IMR-90 (cell line): ENCODE data around the gene CHN2. TPM values are rescaled to one million over a fixed set of nuclear protein-coding genes. Genes with fewer than 3 reads are reported as not detected.

Source experiments
- ATAC-seq: fragments of 200-7000 bp; cut with Tn5 transposase; 2 replicates; pipeline ENCODE4 v1.9.1; 2020; ENCODE audit warnings: low read depth, mild to moderate bottlenecking, moderate library complexity
- BruUV-seq: library from RNA; stranded (reverse); fragments of 400-500 nt; replicated peaks from 2 replicates; lab custom pipeline; 2021; lab: Mats Ljungman, UMichigan
- CTCF ChIA-PET: fragments of 300-600 bp; formaldehyde crosslinking; extraction: SDS; loops from one replicate; lab custom pipeline; 2021; ENCODE audit warnings: antibody characterized with exemption; lab: Yijun Ruan, JAX
- POLR2A ChIA-PET: fragments of 300-600 bp; sonication (Branson Sonifier 250); formaldehyde crosslinking; loops from one replicate; lab custom pipeline; 2022; ENCODE audit warnings: antibody characterized with exemption; ENCODE audit not compliant: unreplicated experiment; lab: Charles Lee
- DNase-seq: peaks from one replicate; pipeline ENCODE4 v3.0.0; 2013
- H2AFZ ChIP-seq: replicated peaks from 2 replicates; pipeline ENCODE3; 2013; ENCODE audit warnings: low read length, mild to moderate bottlenecking; ENCODE audit not compliant: poor library complexity
- H2AK5ac ChIP-seq: 2 replicates; pipeline ENCODE4 v1.6.1; 2013; ENCODE audit warnings: low read depth, low read length, inconsistent platforms
- H2AK9ac ChIP-seq: replicated peaks from 2 replicates; pipeline ENCODE3; 2013; ENCODE audit warnings: mild to moderate bottlenecking, low read depth, low read length, moderate library complexity; ENCODE audit not compliant: poor library complexity
- H2BK120ac ChIP-seq: 2 replicates; pipeline ENCODE4 v1.6.1; 2013; ENCODE audit warnings: low read depth, low read length, inconsistent platforms
- H2BK15ac ChIP-seq: 3 replicates; pipeline ENCODE4 v1.6.1; 2013; ENCODE audit warnings: low read depth, low read length, inconsistent platforms
- H2BK20ac ChIP-seq: 2 replicates; pipeline ENCODE4 v1.6.1; 2013; ENCODE audit warnings: low read depth, mild to moderate bottlenecking, inconsistent platforms, low read length, moderate library complexity
- H2BK5ac ChIP-seq: 2 replicates; pipeline ENCODE4 v1.6.1; 2013; ENCODE audit warnings: mild to moderate bottlenecking, low read depth, low read length, inconsistent platforms; ENCODE audit not compliant: poor library complexity, severe bottlenecking
- H3K14ac ChIP-seq: replicated peaks from 2 replicates; pipeline ENCODE4 v1.6.1; 2013; ENCODE audit warnings: low read depth, low read length, inconsistent platforms
- H3K18ac ChIP-seq: 2 replicates; pipeline ENCODE4 v1.6.1; 2013; ENCODE audit warnings: low read depth, low read length, control low read depth
- H3K23ac ChIP-seq: 2 replicates; pipeline ENCODE4 v1.6.1; 2013; ENCODE audit warnings: low read depth, low read length, inconsistent platforms
- H3K27ac ChIP-seq: 2 replicates; pipeline ENCODE4 v1.5.1; 2013; ENCODE audit warnings: mild to moderate bottlenecking, control low read depth, low read length; ENCODE audit not compliant: insufficient read depth
- H3K27me3 ChIP-seq: 2 replicates; pipeline ENCODE4 v1.6.1; 2013; ENCODE audit warnings: low read length; ENCODE audit not compliant: control insufficient read depth, insufficient read depth
- H3K36me3 ChIP-seq: 2 replicates; pipeline ENCODE4 v1.6.1; 2013; ENCODE audit warnings: low read length, mixed read lengths; ENCODE audit not compliant: control insufficient read depth, insufficient read depth
- H3K4ac ChIP-seq: 2 replicates; pipeline ENCODE4 v1.6.1; 2013; ENCODE audit warnings: low read depth, low read length, inconsistent platforms
- H3K4me1 ChIP-seq: 2 replicates; pipeline ENCODE4 v1.6.1; 2013; ENCODE audit warnings: low read length, mixed read lengths; ENCODE audit not compliant: control insufficient read depth, insufficient read depth
- H3K4me2 ChIP-seq: 2 replicates; pipeline ENCODE4 v1.6.1; 2013; ENCODE audit warnings: low read depth, mild to moderate bottlenecking, control low read depth, low read length, moderate library complexity
- H3K4me3 ChIP-seq: 2 replicates; pipeline ENCODE4 v1.5.1; 2013; ENCODE audit warnings: low read depth, mild to moderate bottlenecking, control low read depth, low read length, moderate library complexity; ENCODE audit not compliant: insufficient read depth
- H3K56ac ChIP-seq: 2 replicates; pipeline ENCODE4 v1.6.1; 2013; ENCODE audit warnings: low read length, inconsistent platforms; ENCODE audit not compliant: insufficient read depth; ENCODE audit errors: extremely low read depth
- H3K79me1 ChIP-seq, 2 experiments: 2 replicates each; pipeline ENCODE4 v1.6.1; 2013; ENCODE audit warnings: low read length in 2 of 2, inconsistent platforms in 1 of 2, low read depth in 1 of 2
- H3K9ac ChIP-seq: 2 replicates; pipeline ENCODE4 v1.6.1; 2013; ENCODE audit warnings: low read depth, low read length, control low read depth
- H3K9me1 ChIP-seq: 2 replicates; pipeline ENCODE4 v1.6.1; 2013; ENCODE audit warnings: low read length, inconsistent platforms; ENCODE audit not compliant: insufficient read depth
- H3K9me3 ChIP-seq: 2 replicates; pipeline ENCODE4 v1.6.1; 2013; ENCODE audit warnings: low read length; ENCODE audit not compliant: control insufficient read depth, insufficient read depth
- H4K20me1 ChIP-seq: 2 replicates; pipeline ENCODE4 v1.6.1; 2013; ENCODE audit warnings: low read length, inconsistent platforms; ENCODE audit not compliant: insufficient read depth
- H4K5ac ChIP-seq: 2 replicates; pipeline ENCODE4 v1.6.1; 2013; ENCODE audit warnings: mild to moderate bottlenecking, low read depth, low read length, control low read depth
- H4K8ac ChIP-seq, 2 experiments: 2 replicates each; pipeline ENCODE4 v1.6.1; 2013; ENCODE audit warnings: low read depth in 2 of 2, low read length in 2 of 2, control low read depth in 1 of 2, inconsistent platforms in 1 of 2
- H4K91ac ChIP-seq: 2 replicates; pipeline ENCODE4 v1.6.1; 2013; ENCODE audit warnings: low read depth, low read length, inconsistent platforms; ENCODE audit not compliant: insufficient read depth
- BHLHE40 ChIP-seq: fragments of 150-350 bp; IDR thresholded peaks from 2 replicates; pipeline ENCODE4 v1.6.1; 2016; ENCODE audit warnings: mild to moderate bottlenecking, low read depth, low read length
- ELK1 ChIP-seq: fragments of 150-350 bp; IDR thresholded peaks from 2 replicates; pipeline ENCODE4 v1.6.1; 2016; ENCODE audit warnings: low read depth, mild to moderate bottlenecking, low read length, moderate library complexity, borderline replicate concordance
- MAZ ChIP-seq: IDR thresholded peaks from 2 replicates; pipeline ENCODE4 v1.6.1; 2012; ENCODE audit warnings: low read depth, mild to moderate bottlenecking, low read length, improper control_type of control experiment, moderate library complexity, borderline replicate concordance
- MXI1 ChIP-seq: IDR thresholded peaks from 2 replicates; pipeline ENCODE4 v1.6.1; 2012; ENCODE audit warnings: low read depth, mild to moderate bottlenecking, low read length, moderate library complexity, borderline replicate concordance
- NFE2L2 ChIP-seq: fragments of 150-350 bp; IDR thresholded peaks from 2 replicates; pipeline ENCODE4 v1.6.1; 2016; ENCODE audit warnings: low read depth, mild to moderate bottlenecking, low read length
- RAD21 ChIP-seq: IDR thresholded peaks from 2 replicates; pipeline ENCODE4 v1.6.1; 2012; ENCODE audit warnings: low read length, improper control_type of control experiment
- USF2 ChIP-seq: fragments of 150-350 bp; IDR thresholded peaks from 2 replicates; pipeline ENCODE4 v1.6.1; 2017; ENCODE audit warnings: mild to moderate bottlenecking, antibody characterized with exemption, low read length, low read depth
- WGBS, 2 experiments: methylation state at CpG; one replicate each; pipeline versions ENCODE4 v1.1.5 to v1.1.7; 2013; ENCODE audit warnings: missing lambda C conversion rate in 2 of 2; ENCODE audit not compliant: insufficient read length in 1 of 2; ENCODE audit errors: extremely low coverage in 2 of 2; 5-methylcytosine and 5-hydroxymethylcytosine counted together
- dilution Hi-C: fragments of 300-500 bp; cut with HindIII; formaldehyde crosslinking; loops from one replicate; pipeline ENCODE4 v1.14.3; 2018; ENCODE audit warnings: low sequenced_read_pairs; ENCODE audit not compliant: unreplicated experiment
- in situ Hi-C: fragments of 300-500 bp; cut with MboI; formaldehyde crosslinking; loops from 3 replicates; pipeline ENCODE4 v1.14.3; 2019; ENCODE audit warnings: low sequenced_read_pairs, inconsistent platforms, mixed read lengths
- intact Hi-C: fragments of 100-400 bp; cut with micrococcal nuclease; formaldehyde crosslinking; loops from 2 replicates; pipeline ENCODE4 v1.10.0; 2022
- polyA plus RNA-seq, 3 experiments: library from polyadenylated mRNA; depleted of rRNA; stranded (reverse); fragments of >200 nt; gene quantifications; 2 replicates each; pipeline ENCODE4 v1.2.3, GENCODE V29; 2012; ENCODE audit warnings: low replicate concordance in 1 of 3
- total RNA-seq: library from RNA; depleted of rRNA; stranded (reverse); fragments of >200 nt; gene quantifications from 2 replicates; pipeline ENCODE4 v1.2.3, GENCODE V29; 2012

The CHN2 gene
- total and polyA plus RNA-seq, 2 of the 4 experiments (the other 2 are of a cell fraction), result not detected

- Histone ChIP-seq H3K4me1 (no peaks in the 10 kb centered on the region), H3K4me3 (no peak overlapping the region), H3K27me3 (no peaks in the 10 kb centered on the region), H3K18ac (no peak overlapping the region), H2BK120ac (no peak overlapping the region), H3K27ac (no peak overlapping the region), H3K9ac (no peak overlapping the region), H3K14ac (no peak overlapping the region), H4K20me1 (no peaks in the 10 kb centered on the region), H2BK15ac (no peak overlapping the region), H4K91ac (no peak overlapping the region), H3K9me3 (no peaks in the 10 kb centered on the region), H3K4me2 (no peak overlapping the region), H3K36me3 (no peaks in the 10 kb centered on the region), H2AK9ac (no peak overlapping the region), H4K8ac (no peak overlapping the region), H2BK5ac (no peak overlapping the region), H2AK5ac (no peak overlapping the region), H2BK20ac (no peak overlapping the region), H3K23ac (no peak overlapping the region), H3K79me1 (no peaks in the 10 kb centered on the region), H3K4ac (no peak overlapping the region), H3K56ac (no peak overlapping the region), H4K5ac (no peak overlapping the region), H3K9me1 (no peaks in the 10 kb centered on the region), H2AFZ (no peak overlapping the region)
- ChIA-PET POLR2A (no interaction called here), CTCF (no interaction called here)
- ATAC-seq, result no peak
- in situ Hi-C loops (no loop called here), intact Hi-C loops (no loop called here), dilution Hi-C loops (no loop called here)
- no peak for TF ChIP-seq BHLHE40
- no peak for TF ChIP-seq NFE2L2
- no peak for TF ChIP-seq MAZ
- TF ChIP-seq MXI1, result no peak
- no peak for TF ChIP-seq RAD21
- no peak for TF ChIP-seq USF2
- no peak for TF ChIP-seq ELK1
- WGBS, 2 experiments, result 40% methylated on average over 3 of the region's 3 CpGs; no CpG with 5 or more reads in 1 of the 2 experiments
- DNase-seq, result no peak
- BruUV-seq, result no TSS peak
These were observed 274.7 kb downstream of the CHN2 start for GRCh38 chr7:29469281-29469680.
